GM18873 (cell line): ENCODE measurements around the gene DDX18.
"Not testable (repeated sequence)": the region's sequence is repeated elsewhere in the genome, so short reads cannot be mapped to it uniquely, and the experiment has no call there.

Experiments used
- ATAC-seq: cut with Tn5 transposase; IDR thresholded peaks from one replicate; pipeline ENCODE4 v1.9.1; 2021; ENCODE audit warnings: mild to moderate bottlenecking, moderate library complexity, moderate number of reproducible peaks; ENCODE audit not compliant: unreplicated experiment, low FRiP score

Gene DDX18

GRCh38 chr2:117814417-117815264 is at the start of gene DDX18:
DDX18 (plus strand) TSS chr2:117814691; CDS start chr2:117814778, 87 bp downstream.
- ATAC-seq, result peak; percentile 94

DNA sequence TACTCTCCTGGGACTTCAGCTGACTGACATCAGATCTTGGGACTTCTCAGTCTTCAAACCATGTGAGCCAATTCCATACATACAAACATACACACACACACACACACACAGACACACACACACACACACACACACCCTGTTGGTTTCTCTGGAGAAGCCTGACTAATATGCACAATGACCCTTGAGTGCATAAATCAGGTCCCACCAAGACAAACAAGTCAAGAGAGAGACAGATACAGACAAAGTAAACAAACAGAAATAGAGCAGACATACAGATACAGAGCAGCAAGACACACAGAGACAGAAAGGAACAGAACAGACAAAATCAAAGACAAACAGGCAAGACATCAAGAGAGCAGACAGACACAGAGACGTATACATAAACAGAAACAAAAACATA is 43.8 kb upstream of the DDX18 start:
- no peak for ATAC-seq

- ATAC-seq, result no peak
Observed at GRCh38 chr2:117771969-117772630, 42.4 kb upstream of the DDX18 start.

- no peak for ATAC-seq
Observed at GRCh38 chr2:117774716-117775115, 39.8 kb upstream of the DDX18 start.

GRCh38 chr2:117775703-117776219 is 38.7 kb upstream of the DDX18 start:
- no peak for ATAC-seq

- ATAC-seq, result no peak
Observed at GRCh38 chr2:117776888-117777287, 37.6 kb upstream of the DDX18 start.

GRCh38 chr2:117785740-117786139 is 28.8 kb upstream of the DDX18 start:
- no peak for ATAC-seq

- no peak for ATAC-seq
Observed at GRCh38 chr2:117786520-117786919, 28.0 kb upstream of the DDX18 start.

DNA sequence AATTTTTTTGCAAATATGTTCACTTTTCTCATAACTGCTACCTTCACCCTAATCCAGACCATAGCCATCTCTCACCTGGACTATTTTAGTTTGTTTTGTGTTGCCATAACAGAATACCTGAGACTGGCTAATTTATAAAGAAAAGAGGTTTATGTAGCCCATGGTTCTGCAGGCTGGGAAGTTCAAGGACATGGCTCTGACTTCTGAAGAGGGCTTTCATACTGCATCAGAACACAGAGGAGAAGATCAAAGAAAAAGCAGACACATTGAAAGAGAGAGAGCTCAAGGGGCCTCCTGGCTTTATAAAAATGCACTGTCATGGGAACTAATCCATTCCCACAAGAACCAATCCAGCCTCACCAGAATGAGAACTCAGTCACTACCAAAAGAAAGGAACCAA is 25.0 kb upstream of the DDX18 start:
- no peak for ATAC-seq

GRCh38 chr2:117794668-117795067 is 19.8 kb upstream of the DDX18 start:
- no peak for ATAC-seq

- ATAC-seq, result no peak
Observed at GRCh38 chr2:117801826-117802225, 12.7 kb upstream of the DDX18 start.

DNA sequence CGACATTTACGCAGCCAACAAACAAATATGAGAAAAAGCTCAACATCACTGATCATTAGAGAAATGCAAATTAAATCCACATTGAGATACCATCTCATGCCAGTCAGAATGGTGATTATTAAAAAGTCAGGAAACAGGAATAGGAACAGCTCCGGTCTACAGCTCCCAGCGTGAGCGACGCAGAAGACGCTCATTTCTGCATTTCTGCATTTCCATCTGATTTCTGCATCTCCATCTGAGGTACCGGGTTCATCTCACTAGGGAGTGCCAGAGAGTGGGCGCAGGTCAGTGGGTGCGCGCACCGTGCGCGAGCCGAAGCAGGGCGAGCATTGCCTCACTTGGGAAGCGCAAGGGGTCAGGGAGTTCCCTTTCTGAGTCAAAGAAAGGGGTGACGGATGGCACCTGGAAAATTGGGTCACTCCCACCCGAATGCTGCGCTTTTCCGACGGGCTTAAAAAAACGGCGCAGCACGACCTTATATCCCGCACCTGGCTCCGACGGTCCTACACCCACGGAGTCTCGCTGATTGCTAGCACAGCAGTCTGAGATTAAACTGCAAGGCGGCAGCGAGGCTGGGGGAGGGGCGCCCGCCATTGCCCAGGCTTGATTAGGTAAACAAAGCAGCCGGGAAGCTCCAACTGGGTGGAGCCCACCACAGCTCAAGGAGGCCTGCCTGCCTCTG is 10.7 kb upstream of the DDX18 start:
- not testable (repeated sequence) for ATAC-seq

- ATAC-seq, result no peak
Observed at GRCh38 chr2:117812443-117812842, 2.0 kb upstream of the DDX18 start.

DNA sequence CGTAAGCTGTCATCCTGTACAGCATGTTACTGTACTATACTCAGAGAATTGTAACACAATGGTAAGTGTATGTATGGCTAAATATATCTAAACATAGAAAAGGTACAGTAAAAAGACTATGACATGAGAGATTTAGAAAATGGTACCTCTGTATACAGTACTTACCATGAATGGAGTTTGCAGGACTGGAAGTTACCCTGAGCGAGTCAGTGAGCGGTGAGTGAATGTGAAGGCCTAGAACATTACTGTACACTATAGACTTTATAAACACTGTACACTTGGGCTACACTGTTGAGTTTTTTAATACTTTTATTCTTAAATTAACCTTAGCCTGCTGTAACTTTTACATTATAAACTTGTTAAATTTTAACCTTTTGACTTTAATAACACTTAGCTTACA is 1.5 kb downstream of the DDX18 start:
- no peak for ATAC-seq

- no peak for ATAC-seq
Observed at GRCh38 chr2:117818921-117819320, 4.4 kb downstream of the DDX18 start.

GRCh38 chr2:117820444-117820843 is 6.0 kb downstream of the DDX18 start:
- peak; percentile 73 for ATAC-seq

- no peak for ATAC-seq
Observed at GRCh38 chr2:117825437-117825836, 10.9 kb downstream of the DDX18 start.

DNA sequence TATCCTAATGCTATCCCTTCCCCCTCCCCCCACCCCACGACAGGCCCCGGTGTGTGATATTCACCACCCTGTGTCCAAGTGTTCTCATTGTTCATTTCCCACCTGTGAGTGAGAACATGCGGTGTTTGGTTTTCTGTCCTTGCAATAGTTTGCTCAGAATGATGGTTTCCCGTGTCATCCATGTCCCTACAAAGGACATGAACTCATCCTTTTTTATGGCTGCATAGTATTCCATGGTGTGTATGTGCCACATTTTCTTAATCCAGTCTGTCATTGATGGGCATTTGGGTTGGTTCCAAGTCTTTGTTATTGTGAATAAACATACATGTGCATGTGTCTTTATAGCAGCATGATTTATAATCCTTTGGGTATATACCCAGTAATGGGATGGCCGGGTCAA is 13.0 kb downstream of the DDX18 start:
- not testable (repeated sequence) for ATAC-seq

GRCh38 chr2:117828870-117829269 is 14.4 kb downstream of the DDX18 start:
- ATAC-seq, result no peak

GRCh38 chr2:117832332-117832731 is 17.8 kb downstream of the DDX18 start:
- ATAC-seq, result no peak
